Stromal cell of bone marrow (primary cell): ENCODE data around the gene OR52K2.
"Not testable (repeated sequence)": the region's sequence is repeated elsewhere in the genome, so short reads cannot be mapped to it uniquely, and the experiment has no call there.

Experiments
- DNase-seq: peaks from one replicate; pipeline ENCODE4 v3.0.0-alpha.2; 2012; ENCODE audit warnings: low read depth

OR52K2 gene

DNA sequence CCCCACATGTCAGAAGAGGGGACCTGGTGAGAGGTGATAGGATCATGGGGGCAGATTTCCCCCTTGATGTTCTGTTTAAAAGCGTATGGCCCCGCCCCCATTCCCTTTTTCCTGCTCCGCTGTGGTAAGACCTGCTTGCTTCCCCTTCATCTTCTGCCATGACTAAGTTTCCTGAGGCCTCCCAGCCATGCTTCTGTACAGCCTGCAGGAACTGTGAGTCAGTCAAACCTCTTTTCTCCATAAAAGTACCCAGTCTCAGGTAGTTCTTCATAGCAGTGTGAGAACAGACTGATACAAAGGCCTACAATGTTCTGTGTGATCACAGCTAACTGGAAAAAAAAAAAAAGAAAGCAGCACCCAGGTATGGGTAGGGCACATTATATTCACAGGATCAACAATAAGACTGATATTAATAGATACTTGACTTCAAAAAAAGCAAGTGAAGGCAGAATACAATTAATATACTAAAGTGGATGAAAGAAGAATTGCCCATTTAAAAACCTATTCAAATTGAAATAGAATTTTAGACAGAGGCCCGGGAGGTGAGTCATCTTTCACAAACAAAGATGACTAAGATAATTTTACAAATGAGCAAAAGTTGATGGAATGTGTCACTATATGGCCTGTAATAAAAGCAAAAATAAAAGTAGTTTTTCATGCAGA, 31.6 kb downstream of the OR52K2 start:
- peak; percentile 28 for DNase-seq

DNA sequence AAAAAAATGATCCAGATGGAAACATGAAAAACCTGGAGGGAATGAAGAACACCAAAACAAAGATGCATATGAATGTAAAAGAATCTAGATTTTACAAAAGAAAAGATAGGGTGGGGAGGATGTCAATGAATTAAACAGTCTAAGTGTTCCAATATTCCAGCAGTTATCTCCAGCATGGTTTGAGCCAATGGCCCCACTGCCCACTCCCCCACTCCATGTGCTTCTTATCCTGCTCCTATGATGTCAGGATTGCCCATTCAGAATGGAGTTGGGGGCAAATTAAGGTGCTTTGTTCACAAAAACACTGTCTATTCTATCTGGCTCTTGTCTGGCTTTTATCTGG, 32.1 kb downstream of the OR52K2 start:
- no peak for DNase-seq

DNA sequence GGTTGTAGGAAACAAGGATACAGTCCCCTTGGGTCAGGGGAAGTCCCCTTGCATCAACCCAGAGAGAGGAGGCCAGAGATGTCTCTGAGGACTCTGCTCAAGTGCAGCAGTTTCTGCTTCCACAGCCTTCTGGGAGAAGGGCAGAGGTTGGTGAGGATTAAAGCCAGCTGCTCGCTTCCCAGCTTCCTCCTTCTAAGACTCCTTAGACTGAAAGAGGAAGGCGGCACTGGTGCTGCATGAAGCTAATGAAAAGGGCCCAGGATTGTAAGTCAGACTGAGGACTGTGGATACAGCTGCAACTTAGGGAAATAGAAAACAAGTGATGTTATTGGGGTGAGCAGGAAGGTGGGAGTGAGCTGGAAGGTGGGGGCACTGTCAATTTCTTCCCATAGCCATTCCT, 33.4 kb downstream of the OR52K2 start, which contains the start of gene OR52K1:
TSS of gene OR52K1 (plus strand) at position 202 of the 400 bp plus-strand sequence. CDS start 6,255 bp downstream, outside the sequence.
- DNase-seq = no peak

DNA sequence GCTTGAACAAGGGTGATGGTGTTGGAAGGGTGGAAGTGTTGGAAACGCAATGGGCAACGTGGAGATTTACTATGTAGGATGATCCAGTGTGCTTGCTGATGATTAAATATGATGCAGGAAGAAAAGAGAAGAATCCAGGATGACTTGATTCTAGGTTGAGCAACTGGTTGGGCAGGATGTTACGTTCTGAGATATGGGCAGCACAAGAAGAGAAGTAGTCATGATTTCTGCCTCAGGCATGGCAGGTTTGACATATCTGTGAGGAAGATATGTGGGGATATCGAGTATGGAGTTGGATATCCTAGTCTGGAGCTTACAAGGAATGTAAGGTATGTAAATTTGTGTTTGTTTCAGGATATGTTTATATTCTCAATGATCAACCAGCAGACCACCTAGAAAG, 35.2 kb downstream of the OR52K2 start:
- no peak for DNase-seq

DNA sequence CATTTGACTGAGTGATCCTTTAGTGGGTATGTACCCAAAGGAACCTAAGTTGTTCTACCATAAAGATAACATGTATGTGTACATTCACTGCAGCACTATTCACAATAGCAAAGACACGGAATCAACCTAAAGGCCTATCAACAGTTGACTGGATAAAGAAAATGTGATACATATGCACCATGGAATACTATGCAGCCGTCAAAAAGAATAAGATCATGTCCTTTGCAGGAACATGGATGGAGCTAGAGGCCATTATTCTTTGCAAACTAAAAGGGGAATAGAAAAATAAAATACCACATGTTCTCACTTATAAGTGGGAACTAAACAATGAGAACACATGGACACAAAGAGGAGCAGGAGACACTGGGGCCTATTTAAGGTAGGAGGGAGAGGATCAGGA, 42.3 kb downstream of the OR52K2 start:
- not testable (repeated sequence) for DNase-seq

DNA sequence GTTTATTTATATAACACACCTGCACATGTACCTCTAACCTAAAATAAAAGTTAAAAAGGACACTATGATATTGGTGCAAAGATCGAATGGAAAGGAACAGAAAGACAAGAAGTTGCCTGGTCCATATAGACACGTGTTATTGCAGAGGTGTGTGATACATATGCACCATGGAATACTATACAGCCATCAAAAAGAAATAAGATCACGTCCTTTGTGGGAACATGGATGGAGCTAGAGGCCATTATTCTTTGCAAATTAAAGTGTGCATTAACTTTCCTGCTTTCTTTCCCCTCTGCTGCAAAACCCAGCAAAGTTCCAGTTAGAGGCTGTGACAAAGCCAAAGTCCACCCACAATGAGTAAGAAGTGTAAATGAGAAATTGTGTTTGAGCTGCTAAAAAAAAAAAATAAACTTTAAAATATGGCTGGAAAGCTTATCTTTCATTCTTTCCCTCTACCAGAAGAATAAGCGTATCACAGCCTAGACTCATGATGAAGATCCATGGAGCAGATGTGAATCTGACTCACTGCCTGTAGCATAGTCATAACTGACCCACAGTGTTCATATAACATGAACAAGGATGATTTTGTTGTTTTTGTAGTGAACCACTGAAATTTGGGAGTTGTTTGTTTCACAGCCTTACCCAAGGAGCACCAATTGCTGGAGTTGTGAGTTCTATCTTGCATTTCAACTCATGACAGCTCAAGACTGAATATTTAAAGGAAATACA, 42.9 kb downstream of the OR52K2 start:
- no peak for DNase-seq

DNA sequence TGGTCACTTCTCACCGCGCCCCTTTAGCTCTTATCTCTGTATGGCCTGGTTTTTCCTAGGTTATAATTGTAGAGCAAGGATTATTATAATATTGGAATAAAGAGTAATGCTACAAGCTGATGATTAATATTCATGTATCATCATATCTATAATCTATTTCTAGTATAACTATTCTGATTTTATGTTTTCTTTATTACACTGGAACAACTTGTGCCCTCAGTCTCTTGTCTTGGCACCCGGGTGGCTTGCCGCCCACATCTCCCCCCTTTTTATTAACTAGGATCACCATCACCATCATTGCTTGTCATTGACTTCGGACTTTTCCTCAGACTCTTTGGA, 44.4 kb downstream of the OR52K2 start:
- no peak for DNase-seq

DNA sequence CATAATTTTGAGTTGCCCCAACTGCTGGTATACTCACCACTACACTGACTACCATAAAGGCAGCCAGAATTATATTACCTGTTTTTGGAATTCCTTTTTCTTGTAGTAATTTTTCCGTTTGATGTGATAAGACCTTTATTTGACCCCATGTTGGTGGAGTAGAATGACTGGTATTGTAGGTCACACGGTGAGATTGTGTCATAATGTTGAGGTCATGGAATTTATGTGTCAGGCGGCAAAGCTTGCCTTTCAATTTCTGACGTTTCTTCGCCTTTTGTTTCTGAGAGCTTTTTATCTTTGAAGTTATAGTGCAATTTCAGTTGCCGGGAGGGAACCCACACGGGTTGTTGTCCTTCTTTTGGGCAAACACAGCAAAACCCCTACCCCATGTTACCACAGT, 46.4 kb downstream of the OR52K2 start:
- no peak for DNase-seq

DNA sequence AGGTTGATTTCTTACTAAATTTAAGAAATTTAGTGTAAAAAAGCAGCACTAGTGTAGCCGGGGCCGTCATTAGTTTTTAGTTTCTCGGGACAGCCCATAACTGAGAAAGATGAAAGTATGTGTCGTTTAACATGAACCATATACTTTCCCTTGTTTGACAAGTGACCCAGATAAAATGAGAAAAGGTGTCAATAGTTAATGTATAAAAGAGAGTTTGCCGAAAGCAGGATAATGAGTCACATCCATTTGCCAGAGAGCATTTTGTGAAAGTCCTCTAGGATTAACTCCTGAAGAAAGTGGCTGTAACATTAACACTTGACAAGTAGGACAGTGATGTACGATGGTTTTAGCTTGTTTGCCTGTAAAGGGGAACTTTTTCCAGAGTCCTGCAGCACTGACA, 46.9 kb downstream of the OR52K2 start:
- DNase-seq = no peak

DNA sequence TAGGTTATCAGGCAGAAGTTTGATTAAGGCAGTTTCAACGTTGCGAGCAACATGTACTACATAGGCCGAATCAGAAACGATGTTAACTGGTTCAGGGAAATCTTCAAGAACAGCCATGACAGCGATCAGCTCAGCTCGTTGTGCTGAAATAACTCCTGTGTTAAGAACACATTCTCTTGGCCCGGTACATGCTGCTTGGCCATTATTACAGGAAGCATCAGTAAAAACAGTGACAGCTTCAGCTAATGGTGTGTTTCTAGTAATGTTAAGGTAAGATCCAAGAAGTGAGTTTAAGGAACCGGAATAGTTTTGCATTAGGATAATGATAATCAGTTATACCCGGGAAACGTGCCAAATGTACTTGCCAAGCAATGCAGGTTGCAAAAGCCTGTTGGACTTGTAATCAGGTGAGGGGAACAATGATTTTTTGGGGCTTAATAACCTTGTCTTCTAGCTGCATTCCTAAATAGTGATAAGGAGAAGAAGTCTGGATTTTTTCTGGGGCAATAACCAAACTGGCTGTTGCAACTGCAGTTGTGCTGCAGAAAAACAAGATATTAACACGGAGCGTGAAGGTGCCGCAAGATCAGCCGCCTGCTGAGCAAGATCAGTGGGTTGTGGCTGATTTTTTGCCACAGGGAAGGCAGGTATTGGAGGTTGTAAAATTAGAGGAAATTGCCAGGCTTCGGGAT, 47.6 kb downstream of the OR52K2 start:
- no peak for DNase-seq
